Mesodermal cell (in vitro differentiated cells): Measurements from ENCODE around the gene ATXN2L.

Experiments used
- H3K27ac ChIP-seq: 2 replicates; pipeline ENCODE4 v1.7.0; 2013; ENCODE audit warnings: mild to moderate bottlenecking, low read depth, low read length, moderate library complexity; ENCODE audit not compliant: severe bottlenecking
- H3K36me3 ChIP-seq: 2 replicates; pipeline ENCODE4 v1.7.1; 2013; ENCODE audit warnings: mild to moderate bottlenecking, low read length, moderate library complexity; ENCODE audit not compliant: control insufficient read depth, insufficient read depth
- H3K4me1 ChIP-seq: one replicate; pipeline ENCODE4 v1.7.1; 2013; ENCODE audit warnings: mild to moderate bottlenecking, low read length; ENCODE audit not compliant: insufficient read depth, control insufficient read depth, poor library complexity, severe bottlenecking
- H3K4me3 ChIP-seq: 2 replicates; pipeline ENCODE4 v1.7.0; 2013; ENCODE audit warnings: low read length, control low read depth, mild to moderate bottlenecking; ENCODE audit not compliant: insufficient read depth, poor library complexity, severe bottlenecking; ENCODE audit errors: extremely low read depth
- H3K9me3 ChIP-seq: 2 replicates; pipeline ENCODE4 v1.7.1; 2013; ENCODE audit warnings: mild to moderate bottlenecking, low read length, moderate library complexity; ENCODE audit not compliant: control insufficient read depth
- WGBS, 2 experiments: methylation state at CpG; one replicate each; pipeline ENCODE4 v1.1.5; 2013; ENCODE audit warnings: missing lambda C conversion rate in 2 of 2; ENCODE audit not compliant: insufficient coverage in 2 of 2; 5-methylcytosine and 5-hydroxymethylcytosine counted together

The ATXN2L gene

GRCh38 chr16:28837672-28838557 is 15.1 kb downstream of the ATXN2L start:
- WGBS, 2 experiments = 98 to 99% methylated on average over 6 to 7 of the region's 7 CpGs
- peaks cover 77% of the 10 kb centered on the region for H3K36me3 ChIP-seq

GRCh38 chr16:28838558-28838918 is 15.7 kb downstream of the ATXN2L start:
- Histone ChIP-seq H3K27ac (no peak overlapping the region), H3K36me3 (peaks cover 77% of the 10 kb centered on the region), H3K4me3 (no peak overlapping the region), H3K9me3 (no peaks in the 10 kb centered on the region), H3K4me1 (no peaks in the 10 kb centered on the region)
- 100% methylated on average over 1 of the region's 1 CpG for WGBS, 2 experiments

More at GRCh38 chr16:28837672-28838557, 15.1 kb downstream of the ATXN2L start:
- Histone ChIP-seq H3K4me3 (no peak overlapping the region), H3K4me1 (no peaks in the 10 kb centered on the region), H3K27ac (no peak overlapping the region), H3K9me3 (no peaks in the 10 kb centered on the region)

- WGBS, 2 experiments = 95 to 99% methylated on average over 9 to 12 of the region's 14 CpGs
- Histone ChIP-seq H3K27ac (no peak overlapping the region), H3K36me3 (peaks cover 77% of the 10 kb centered on the region), H3K4me3 (no peak overlapping the region), H3K9me3 (no peaks in the 10 kb centered on the region), H3K4me1 (no peaks in the 10 kb centered on the region)
Measured at GRCh38 chr16:28839004-28839639, 16.3 kb downstream of the ATXN2L start.

GRCh38 chr16:28839899-28840298 is 17.1 kb downstream of the ATXN2L start:
- WGBS, 2 experiments = 0% methylated on average over 1 of the region's 1 CpG

GRCh38 chr16:28842696-28843095 is 19.9 kb downstream of the ATXN2L start:
- peaks cover 2% of the 10 kb centered on the region for H3K4me1 ChIP-seq
- peaks cover 54% of the 10 kb centered on the region for H3K36me3 ChIP-seq
- H3K4me3 ChIP-seq = no peak overlapping the region
- no peak overlapping the region for H3K27ac ChIP-seq
- no peaks in the 10 kb centered on the region for H3K9me3 ChIP-seq
- 93 to 100% methylated on average over 5 to 7 of the region's 7 CpGs for WGBS, 2 experiments

More at GRCh38 chr16:28839899-28840298, 17.1 kb downstream of the ATXN2L start:
- peaks cover 77% of the 10 kb centered on the region for H3K36me3 ChIP-seq
- H3K4me3 ChIP-seq = no peak overlapping the region
- no peaks in the 10 kb centered on the region for H3K4me1 ChIP-seq
- peak overlapping the region; percentile 32 for H3K27ac ChIP-seq
- no peaks in the 10 kb centered on the region for H3K9me3 ChIP-seq

GRCh38 chr16:28843766-28844165 is 21.0 kb downstream of the ATXN2L start:
- WGBS, 2 experiments = 93 to 98% methylated on average over 5 to 10 of the region's 12 CpGs

GRCh38 chr16:28844226-28844885 is 21.6 kb downstream of the ATXN2L start:
- 95 to 98% methylated on average over 15 to 19 of the region's 19 CpGs for WGBS, 2 experiments
- H3K27ac ChIP-seq = no peak overlapping the region
- peaks cover 39% of the 10 kb centered on the region for H3K36me3 ChIP-seq
- H3K4me3 ChIP-seq = no peak overlapping the region
- H3K9me3 ChIP-seq = no peaks in the 10 kb centered on the region
- H3K4me1 ChIP-seq = peaks cover 2% of the 10 kb centered on the region

More at GRCh38 chr16:28843766-28844165, 21.0 kb downstream of the ATXN2L start:
- H3K27ac ChIP-seq = no peak overlapping the region
- H3K9me3 ChIP-seq = no peaks in the 10 kb centered on the region
- H3K4me3 ChIP-seq = no peak overlapping the region
- peaks cover 44% of the 10 kb centered on the region for H3K36me3 ChIP-seq
- peaks cover 2% of the 10 kb centered on the region for H3K4me1 ChIP-seq

- peaks cover 2% of the 10 kb centered on the region for H3K4me1 ChIP-seq
- H3K4me3 ChIP-seq = peak overlapping the region; percentile 97
- no peak overlapping the region for H3K27ac ChIP-seq
- WGBS, 2 experiments = 67 to 73% methylated on average over 9 of the region's 10 CpGs
- H3K9me3 ChIP-seq = no peaks in the 10 kb centered on the region
- H3K36me3 ChIP-seq = peaks cover 35% of the 10 kb centered on the region
Measured at GRCh38 chr16:28845293-28845692, 22.5 kb downstream of the ATXN2L start.

- H3K4me1 ChIP-seq = peaks cover 2% of the 10 kb centered on the region
- H3K27ac ChIP-seq = peak overlapping the region; percentile 69
- H3K36me3 ChIP-seq = peaks cover 35% of the 10 kb centered on the region
- 1% methylated on average over 16 of the region's 16 CpGs for WGBS, 2 experiments
- H3K9me3 ChIP-seq = no peaks in the 10 kb centered on the region
- H3K4me3 ChIP-seq = peak overlapping the region; percentile 97
Measured at GRCh38 chr16:28845761-28846079, 22.9 kb downstream of the ATXN2L start.

- WGBS, 2 experiments = 2 to 3% methylated on average over 52 to 65 of the region's 73 CpGs
- no peaks in the 10 kb centered on the region for H3K9me3 ChIP-seq
- H3K36me3 ChIP-seq = peaks cover 35% of the 10 kb centered on the region
- H3K4me1 ChIP-seq = peaks cover 2% of the 10 kb centered on the region
- peak within 1 kb of the TSS; percentile 97 for H3K4me3 ChIP-seq
- peak within 1 kb of the TSS; percentile 69 for H3K27ac ChIP-seq
Measured at GRCh38 chr16:28846080-28846932, 23.5 kb downstream of the ATXN2L start, which contains the start of gene TUFM. TSS of gene TUFM (minus strand) at chr16:28846348. CDS start at chr16:28846269, 79 bp downstream.
